GM23338 (cell line): Measurements from ENCODE around the gene INTS14. TPM values are rescaled to one million over a fixed set of nuclear protein-coding genes. Genes with fewer than 3 reads are reported as not detected.

Source experiments
- ATAC-seq: fragments of 200-7000 bp; cut with Tn5 transposase; 3 replicates; pipeline ENCODE4 v1.9.1; 2020
- DNase-seq: peaks from one replicate; pipeline ENCODE4 v3.0.0-alpha.2; 2015; ENCODE audit warnings: low spot score
- H2AFZ ChIP-seq: fragments of 200-600 bp; sonication (generic); 2 replicates; pipeline ENCODE4 v1.8.0; 2016; ENCODE audit warnings: antibody characterized with exemption, mild to moderate bottlenecking, moderate library complexity
- H3F3A ChIP-seq: fragments of 200-600 bp; sonication (generic); replicated peaks from 2 replicates; pipeline ENCODE4 v1.8.0; 2017; ENCODE audit warnings: antibody characterized with exemption, mixed run types, low read depth
- H3K27ac ChIP-seq: fragments of 200-600 bp; sonication (generic); 2 replicates; pipeline ENCODE4 v1.6.1; 2016; ENCODE audit warnings: low read depth
- H3K27me3 ChIP-seq: fragments of 200-600 bp; sonication (generic); 2 replicates; pipeline ENCODE4 v1.8.0; 2016; ENCODE audit warnings: mild to moderate bottlenecking, mixed run types, moderate library complexity; ENCODE audit not compliant: insufficient read depth
- H3K36me3 ChIP-seq: fragments of 200-600 bp; sonication (generic); 2 replicates; pipeline ENCODE4 v1.8.0; 2016; ENCODE audit warnings: mild to moderate bottlenecking; ENCODE audit not compliant: insufficient read depth
- H3K4me1 ChIP-seq: fragments of 200-600 bp; sonication (generic); 2 replicates; pipeline ENCODE4 v1.8.0; 2016; ENCODE audit warnings: mild to moderate bottlenecking, moderate library complexity; ENCODE audit not compliant: insufficient read depth
- H3K4me2 ChIP-seq: fragments of 200-600 bp; sonication (generic); 2 replicates; pipeline ENCODE4 v1.7.1; 2017; ENCODE audit warnings: mixed run types
- H3K4me3 ChIP-seq: fragments of 200-600 bp; sonication (generic); 2 replicates; pipeline ENCODE4 v1.6.1; 2016; ENCODE audit warnings: mixed run types
- H3K79me2 ChIP-seq: fragments of 200-600 bp; sonication (generic); replicated peaks from 2 replicates; pipeline ENCODE4 v1.8.0; 2017; ENCODE audit warnings: mild to moderate bottlenecking; ENCODE audit not compliant: insufficient read depth
- H3K9me2 ChIP-seq: fragments of 200-600 bp; sonication (generic); 2 replicates; pipeline ENCODE4 v1.8.0; 2017; ENCODE audit not compliant: insufficient read depth
- H4K20me1 ChIP-seq: fragments of 200-600 bp; sonication (generic); replicated peaks from 2 replicates; pipeline ENCODE4 v1.8.0; 2017; ENCODE audit warnings: mild to moderate bottlenecking; ENCODE audit not compliant: insufficient read depth
- H3K27ac Mint-ChIP-seq: 2 replicates; pipeline ENCODE4 v1.8.0; 2020; ENCODE audit warnings: inconsistent platforms, mild to moderate bottlenecking, moderate library complexity, mixed read lengths
- H3K27me3 Mint-ChIP-seq: 3 replicates; pipeline ENCODE4 v1.8.0; 2022; ENCODE audit warnings: low read depth, mild to moderate bottlenecking, moderate library complexity, mixed read lengths, inconsistent platforms; ENCODE audit not compliant: insufficient read depth, poor library complexity
- H3K36me3 Mint-ChIP-seq: 3 replicates; pipeline ENCODE4 v1.8.0; 2021; ENCODE audit warnings: low read depth, mild to moderate bottlenecking, inconsistent platforms, moderate library complexity, mixed read lengths
- H3K4me1 Mint-ChIP-seq: 3 replicates; pipeline ENCODE4 v1.8.0; 2020; ENCODE audit warnings: mild to moderate bottlenecking, inconsistent platforms, mixed read lengths
- H3K4me3 Mint-ChIP-seq: 3 replicates; pipeline ENCODE4 v1.8.0; 2021; ENCODE audit warnings: moderate library complexity, mild to moderate bottlenecking, inconsistent platforms, mixed read lengths
- H3K9me3 Mint-ChIP-seq: 3 replicates; pipeline ENCODE4 v1.8.0; 2020; ENCODE audit warnings: moderate library complexity, mild to moderate bottlenecking, inconsistent platforms, mixed read lengths
- EZH2 ChIP-seq: fragments of 200-600 bp; sonication (generic); IDR thresholded peaks from one replicate; pipeline ENCODE4 v1.8.0; 2017; ENCODE audit warnings: antibody characterized with exemption, mild to moderate bottlenecking, low read depth; ENCODE audit not compliant: unreplicated experiment
- EZH2phosphoT487 ChIP-seq: fragments of 200-600 bp; sonication (generic); IDR thresholded peaks from one replicate; pipeline ENCODE4 v1.8.1; 2018; ENCODE audit warnings: antibody characterized with exemption; ENCODE audit not compliant: unreplicated experiment
- NANOG ChIP-seq: IDR thresholded peaks from 2 replicates; pipeline ENCODE4 v1.6.1; 2016; ENCODE audit warnings: antibody characterized with exemption, borderline replicate concordance
- POLR2AphosphoS5 ChIP-seq: IDR thresholded peaks from 2 replicates; pipeline ENCODE4 v1.6.1; 2016; ENCODE audit warnings: antibody characterized with exemption, low read depth
- ZNF331 ChIP-seq: fragments of 250-450 bp; sonication (Bioruptor Pico); IDR thresholded peaks from 2 replicates; pipeline ENCODE4 v1.5.0; 2020; ENCODE audit warnings: low read depth, mild to moderate bottlenecking, moderate library complexity
- polyA plus RNA-seq: library from polyadenylated mRNA; unstranded; fragments of >200 nt; fragmentation: Nextera tagmentation; extraction: Ambion mirVana; gene quantifications from 2 replicates; pipeline ENCODE4 v1.2.1, GENCODE V29; 2016
- total RNA-seq: library from RNA; depleted of rRNA; stranded (reverse); fragments of >200 nt; shearing (Covaris generic); gene quantifications from 2 replicates; pipeline ENCODE4 v1.2.3, GENCODE V29; 2014
- TF ChIP-seq, protein P1 (sequence below): IDR thresholded peaks from one replicate; pipeline ENCODE4 v1.6.1; 2018; ENCODE audit warnings: antibody characterized with exemption; ENCODE audit not compliant: unreplicated experiment
- TF ChIP-seq, protein P2 (sequence below): IDR thresholded peaks from 2 replicates; pipeline ENCODE4 v1.6.1; 2016; ENCODE audit warnings: antibody characterized with exemption
- TF ChIP-seq, protein P3 (sequence below), 2 experiments: fragments of 200-600 bp in 1 of 2; sonication (generic) in 1 of 2; conservative IDR thresholded peaks; 2 replicates each; pipeline versions ENCODE4 v1.5.1 to v1.6.1; 2016 to 2017; ENCODE audit warnings: antibody characterized with exemption in 2 of 2, low read depth in 2 of 2, mild to moderate bottlenecking in 2 of 2, moderate library complexity in 1 of 2

Gene INTS14
- total and polyA plus RNA-seq, 2 experiments from 2014 or later, result 15.2 to 37.7 TPM

DNA sequence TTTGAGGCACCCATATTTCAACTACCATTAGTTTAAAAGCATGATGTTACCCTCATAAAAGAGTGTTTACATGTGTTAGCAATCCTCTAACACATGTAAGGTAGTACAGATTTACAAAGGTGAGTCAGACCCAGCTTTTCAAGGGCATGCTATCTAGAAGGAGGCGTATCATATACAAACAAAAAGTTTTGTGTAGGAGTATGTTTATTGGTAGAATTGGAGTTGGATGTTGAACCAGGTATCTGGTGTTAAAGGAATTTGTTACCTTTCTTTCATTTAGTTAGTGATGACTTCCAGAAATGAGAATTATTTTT, 78.2 kb downstream of the INTS14 start (continued):
- TF ChIP-seq, protein P1, sequence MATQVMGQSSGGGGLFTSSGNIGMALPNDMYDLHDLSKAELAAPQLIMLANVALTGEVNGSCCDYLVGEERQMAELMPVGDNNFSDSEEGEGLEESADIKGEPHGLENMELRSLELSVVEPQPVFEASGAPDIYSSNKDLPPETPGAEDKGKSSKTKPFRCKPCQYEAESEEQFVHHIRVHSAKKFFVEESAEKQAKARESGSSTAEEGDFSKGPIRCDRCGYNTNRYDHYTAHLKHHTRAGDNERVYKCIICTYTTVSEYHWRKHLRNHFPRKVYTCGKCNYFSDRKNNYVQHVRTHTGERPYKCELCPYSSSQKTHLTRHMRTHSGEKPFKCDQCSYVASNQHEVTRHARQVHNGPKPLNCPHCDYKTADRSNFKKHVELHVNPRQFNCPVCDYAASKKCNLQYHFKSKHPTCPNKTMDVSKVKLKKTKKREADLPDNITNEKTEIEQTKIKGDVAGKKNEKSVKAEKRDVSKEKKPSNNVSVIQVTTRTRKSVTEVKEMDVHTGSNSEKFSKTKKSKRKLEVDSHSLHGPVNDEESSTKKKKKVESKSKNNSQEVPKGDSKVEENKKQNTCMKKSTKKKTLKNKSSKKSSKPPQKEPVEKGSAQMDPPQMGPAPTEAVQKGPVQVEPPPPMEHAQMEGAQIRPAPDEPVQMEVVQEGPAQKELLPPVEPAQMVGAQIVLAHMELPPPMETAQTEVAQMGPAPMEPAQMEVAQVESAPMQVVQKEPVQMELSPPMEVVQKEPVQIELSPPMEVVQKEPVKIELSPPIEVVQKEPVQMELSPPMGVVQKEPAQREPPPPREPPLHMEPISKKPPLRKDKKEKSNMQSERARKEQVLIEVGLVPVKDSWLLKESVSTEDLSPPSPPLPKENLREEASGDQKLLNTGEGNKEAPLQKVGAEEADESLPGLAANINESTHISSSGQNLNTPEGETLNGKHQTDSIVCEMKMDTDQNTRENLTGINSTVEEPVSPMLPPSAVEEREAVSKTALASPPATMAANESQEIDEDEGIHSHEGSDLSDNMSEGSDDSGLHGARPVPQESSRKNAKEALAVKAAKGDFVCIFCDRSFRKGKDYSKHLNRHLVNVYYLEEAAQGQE, result no peak
- no peak for TF ChIP-seq EZH2phosphoT487
- no peak for TF ChIP-seq POLR2AphosphoS5

DNA sequence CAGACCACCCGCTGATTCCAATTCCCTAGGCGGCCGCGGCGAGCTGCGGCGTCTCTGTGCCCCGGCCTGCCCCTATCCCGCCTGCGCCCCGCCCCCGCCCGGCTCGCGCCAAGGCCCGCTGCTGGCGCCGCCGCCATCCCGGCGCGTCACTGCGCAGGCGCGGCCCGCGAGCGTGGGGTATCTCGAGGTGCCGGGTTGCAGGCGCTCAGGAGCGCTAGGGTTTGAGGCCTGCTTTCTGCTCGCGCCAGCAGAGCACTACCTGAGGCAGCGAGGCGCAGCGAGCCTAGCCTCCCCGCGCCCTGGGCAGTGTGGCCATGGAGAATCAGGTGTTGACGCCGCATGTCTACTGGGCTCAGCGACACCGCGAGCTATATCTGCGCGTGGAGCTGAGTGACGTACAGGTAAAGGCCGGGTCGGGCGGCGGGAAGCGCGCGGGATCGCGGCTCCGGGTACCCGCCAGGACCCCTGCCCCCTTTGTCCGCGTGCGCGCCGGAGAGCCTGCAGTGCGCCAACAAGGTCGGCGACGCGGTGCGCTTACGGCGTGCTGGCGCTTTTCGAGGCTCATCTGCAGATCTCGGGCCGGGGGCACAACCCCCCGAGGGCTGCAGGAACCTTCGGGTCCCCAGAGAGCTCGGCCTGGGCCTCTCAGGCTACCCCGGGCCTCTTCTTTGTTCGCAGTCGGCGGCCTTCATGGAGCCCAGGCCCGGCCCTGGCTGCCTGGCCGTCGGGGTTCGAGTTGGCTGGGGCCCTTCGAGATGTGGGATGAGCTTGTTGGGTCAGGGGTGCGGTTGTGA, 80.4 kb downstream of the INTS14 start, which contains the start of gene HACD3:
TSS of gene HACD3 (plus strand) at position 146 of the 794 bp plus-strand sequence. CDS start at position 315, 169 bp downstream.
- TF ChIP-seq ZNF331 (CRISPR knock-in tag) (no peak), POLR2AphosphoS5 (peak; percentile 75)
- Mint-ChIP-seq H3K4me3 (peak within 1 kb of the TSS; percentile 84), H3K27me3 (peaks cover 10% of the 10 kb centered on the region), H3K9me3 (no peaks in the 10 kb centered on the region; the same call in 2 of the 3 replicates), H3K27ac (peak within 1 kb of the TSS; percentile 96), H3K4me1 (peaks cover 34% of the 10 kb centered on the region), H3K36me3 (no peaks in the 10 kb centered on the region)
- peak within 1 kb of the TSS; percentile 86; the same call in 1 of the 2 replicates for H3K27ac ChIP-seq
- H3K36me3 ChIP-seq, result no peaks in the 10 kb centered on the region
- H3K4me1 ChIP-seq, result peaks cover 28% of the 10 kb centered on the region
- H3F3A ChIP-seq, result peaks cover 12% of the 10 kb centered on the region
- H3K4me2 ChIP-seq, result peak within 1 kb of the TSS; percentile 92
- H3K79me2 ChIP-seq, result peaks cover 45% of the 10 kb centered on the region
- H3K4me3 ChIP-seq, result peak within 1 kb of the TSS; percentile 90
- H3K9me2 ChIP-seq, result no peaks in the 10 kb centered on the region
- H3K27me3 ChIP-seq, result no peaks in the 10 kb centered on the region
- DNase-seq (peak; percentile 92), ATAC-seq (peak; percentile 92)
- H2AFZ ChIP-seq, result peak within 1 kb of the TSS; percentile 94
- H4K20me1 ChIP-seq, result peaks cover 39% of the 10 kb centered on the region

DNA sequence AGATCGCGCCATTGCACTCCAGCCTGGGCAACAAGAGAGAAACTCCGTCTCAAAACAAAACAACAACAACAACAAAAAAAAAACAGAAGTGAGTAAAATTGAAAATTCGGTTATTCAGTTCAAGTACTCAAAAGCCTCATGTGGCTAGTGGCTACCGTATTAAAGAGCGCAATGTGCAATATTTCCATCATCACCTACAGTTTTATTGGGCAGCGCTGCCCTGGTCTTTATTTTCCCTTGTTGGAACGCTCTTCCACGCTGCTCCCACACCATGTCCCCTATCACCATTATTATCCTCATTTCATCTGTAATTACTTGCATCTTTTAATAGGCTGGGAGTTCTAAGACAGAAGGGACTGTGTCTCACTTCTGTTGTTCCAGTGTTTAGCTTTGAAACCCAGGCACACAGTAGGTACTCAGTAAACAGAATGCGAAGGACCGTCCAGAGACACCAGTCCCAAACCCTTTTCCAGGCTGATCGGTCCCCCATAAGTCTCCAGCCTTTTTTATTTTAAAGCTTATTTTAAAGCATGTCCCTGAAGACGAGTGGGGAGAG, 81.1 kb downstream of the INTS14 start:
- Mint-ChIP-seq H3K4me1 (peaks cover 34% of the 10 kb centered on the region), H3K36me3 (no peaks in the 10 kb centered on the region), H3K27me3 (peaks cover 10% of the 10 kb centered on the region), H3K27ac (peak overlapping the region; percentile 32), H3K9me3 (no peaks in the 10 kb centered on the region; the same call in 2 of the 3 replicates), H3K4me3 (peak overlapping the region; percentile 84)
- Histone ChIP-seq H3K4me3 (peak overlapping the region; percentile 90), H3K79me2 (peaks cover 38% of the 10 kb centered on the region), H3K4me1 (peaks cover 28% of the 10 kb centered on the region), H3K9me2 (no peaks in the 10 kb centered on the region), H3F3A (peaks cover 12% of the 10 kb centered on the region), H3K27ac (no peak overlapping the region), H3K27me3 (no peaks in the 10 kb centered on the region), H3K4me2 (peak overlapping the region; percentile 92), H2AFZ (peak overlapping the region; percentile 94), H4K20me1 (peaks cover 34% of the 10 kb centered on the region), H3K36me3 (no peaks in the 10 kb centered on the region)
- DNase-seq, result no peak
- ATAC-seq, result peak; percentile 2; the same call in 1 of the 3 replicates
- no peak for TF ChIP-seq EZH2
- no peak for TF ChIP-seq ZNF331 (CRISPR knock-in tag)
- TF ChIP-seq POLR2AphosphoS5, result no peak
- TF ChIP-seq NANOG, result no peak
- TF ChIP-seq, protein P2, sequence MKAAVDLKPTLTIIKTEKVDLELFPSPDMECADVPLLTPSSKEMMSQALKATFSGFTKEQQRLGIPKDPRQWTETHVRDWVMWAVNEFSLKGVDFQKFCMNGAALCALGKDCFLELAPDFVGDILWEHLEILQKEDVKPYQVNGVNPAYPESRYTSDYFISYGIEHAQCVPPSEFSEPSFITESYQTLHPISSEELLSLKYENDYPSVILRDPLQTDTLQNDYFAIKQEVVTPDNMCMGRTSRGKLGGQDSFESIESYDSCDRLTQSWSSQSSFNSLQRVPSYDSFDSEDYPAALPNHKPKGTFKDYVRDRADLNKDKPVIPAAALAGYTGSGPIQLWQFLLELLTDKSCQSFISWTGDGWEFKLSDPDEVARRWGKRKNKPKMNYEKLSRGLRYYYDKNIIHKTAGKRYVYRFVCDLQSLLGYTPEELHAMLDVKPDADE, result no peak
- TF ChIP-seq, protein P1, result no peak
- TF ChIP-seq, protein P3, sequence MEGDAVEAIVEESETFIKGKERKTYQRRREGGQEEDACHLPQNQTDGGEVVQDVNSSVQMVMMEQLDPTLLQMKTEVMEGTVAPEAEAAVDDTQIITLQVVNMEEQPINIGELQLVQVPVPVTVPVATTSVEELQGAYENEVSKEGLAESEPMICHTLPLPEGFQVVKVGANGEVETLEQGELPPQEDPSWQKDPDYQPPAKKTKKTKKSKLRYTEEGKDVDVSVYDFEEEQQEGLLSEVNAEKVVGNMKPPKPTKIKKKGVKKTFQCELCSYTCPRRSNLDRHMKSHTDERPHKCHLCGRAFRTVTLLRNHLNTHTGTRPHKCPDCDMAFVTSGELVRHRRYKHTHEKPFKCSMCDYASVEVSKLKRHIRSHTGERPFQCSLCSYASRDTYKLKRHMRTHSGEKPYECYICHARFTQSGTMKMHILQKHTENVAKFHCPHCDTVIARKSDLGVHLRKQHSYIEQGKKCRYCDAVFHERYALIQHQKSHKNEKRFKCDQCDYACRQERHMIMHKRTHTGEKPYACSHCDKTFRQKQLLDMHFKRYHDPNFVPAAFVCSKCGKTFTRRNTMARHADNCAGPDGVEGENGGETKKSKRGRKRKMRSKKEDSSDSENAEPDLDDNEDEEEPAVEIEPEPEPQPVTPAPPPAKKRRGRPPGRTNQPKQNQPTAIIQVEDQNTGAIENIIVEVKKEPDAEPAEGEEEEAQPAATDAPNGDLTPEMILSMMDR (conservative IDR thresholded peaks at IDR 0.05; ENCODE audit: low read depth in 2 of 2), result no peak
